Left renal cortex interstitium (tissue), 4 donors: ENCODE measurements around the gene TAF6. TPM values are rescaled to one million over a fixed set of nuclear protein-coding genes. Genes with fewer than 3 reads are reported as not detected.
"Not testable (repeated sequence)": the region's sequence is repeated elsewhere in the genome, so short reads cannot be mapped to it uniquely, and the experiment has no call there.

Source experiments
- DNase-seq, 4 donors: peaks; one replicate each; pipeline ENCODE4 v3.0.0-alpha.2; 2013; ENCODE audit warnings: low read depth in 4 of 4, low spot score in 2 of 4, missing footprints in 1 of 4
- polyA plus RNA-seq, 4 donors: library from polyadenylated mRNA; unstranded; fragments of 120-200 nt; gene quantifications; one replicate each; pipeline ENCODE4 v1.2.1, GENCODE V29; 2013; ENCODE audit not compliant: insufficient read length in 4 of 4

TAF6 gene
- polyA plus RNA-seq, 4 donors: 52.0 to 73.0 (median 58.6) TPM

DNA sequence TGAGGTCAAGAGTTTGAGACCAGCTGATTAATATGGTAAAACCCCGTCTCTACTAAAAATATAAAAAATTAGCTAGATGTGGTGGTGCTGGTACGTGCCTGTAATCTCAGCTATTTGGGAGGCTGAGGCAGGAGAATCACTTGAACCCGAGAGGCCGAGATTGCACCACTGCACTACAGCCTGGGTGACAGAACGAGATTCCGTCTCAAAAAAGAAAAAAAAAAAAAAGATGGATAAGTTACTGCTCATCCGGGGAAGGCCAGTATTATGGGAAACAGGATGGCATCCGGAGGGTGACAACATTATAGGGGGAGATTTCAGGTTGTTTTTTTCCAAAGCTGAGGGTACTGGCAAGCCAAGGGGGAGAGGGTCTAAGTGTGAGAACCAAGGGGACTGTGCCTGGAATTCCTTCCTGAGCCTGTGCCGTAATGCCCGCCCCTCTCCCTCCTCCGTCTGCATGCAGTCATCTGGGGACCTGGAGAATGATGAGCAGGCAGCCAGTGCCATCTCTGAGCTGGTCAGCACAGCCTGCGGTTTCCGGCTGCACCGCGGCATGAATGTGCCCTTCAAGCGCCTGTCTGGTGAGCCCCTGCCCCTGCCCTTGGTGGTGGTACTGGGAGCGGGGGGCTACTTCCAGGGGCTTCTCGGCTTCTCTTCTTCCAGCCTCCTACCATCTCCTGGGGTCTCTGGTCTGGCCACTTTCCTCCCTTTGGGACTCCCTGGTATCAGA is 33.9 kb upstream of the TAF6 start:
- no peak for DNase-seq

DNA sequence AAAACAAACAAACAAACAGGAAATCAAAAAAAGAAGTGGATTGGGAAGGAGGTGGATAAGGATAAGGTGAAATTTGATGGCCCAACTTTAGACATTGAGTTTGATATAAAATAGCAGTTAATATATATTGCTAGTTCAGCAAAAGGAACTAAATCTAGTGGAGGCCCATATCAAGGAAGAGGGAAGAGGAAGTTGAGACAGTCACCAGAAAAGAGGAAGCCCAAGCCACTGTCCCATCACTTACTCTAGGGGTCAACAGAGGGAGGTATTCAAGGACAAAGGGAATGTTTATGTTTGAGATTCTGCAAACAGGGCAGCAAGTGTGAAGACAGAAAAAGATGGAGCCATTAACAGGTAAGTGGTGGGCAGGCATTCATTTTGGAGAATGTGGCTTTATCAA is 33.2 kb upstream of the TAF6 start:
- DNase-seq: no peak

DNA sequence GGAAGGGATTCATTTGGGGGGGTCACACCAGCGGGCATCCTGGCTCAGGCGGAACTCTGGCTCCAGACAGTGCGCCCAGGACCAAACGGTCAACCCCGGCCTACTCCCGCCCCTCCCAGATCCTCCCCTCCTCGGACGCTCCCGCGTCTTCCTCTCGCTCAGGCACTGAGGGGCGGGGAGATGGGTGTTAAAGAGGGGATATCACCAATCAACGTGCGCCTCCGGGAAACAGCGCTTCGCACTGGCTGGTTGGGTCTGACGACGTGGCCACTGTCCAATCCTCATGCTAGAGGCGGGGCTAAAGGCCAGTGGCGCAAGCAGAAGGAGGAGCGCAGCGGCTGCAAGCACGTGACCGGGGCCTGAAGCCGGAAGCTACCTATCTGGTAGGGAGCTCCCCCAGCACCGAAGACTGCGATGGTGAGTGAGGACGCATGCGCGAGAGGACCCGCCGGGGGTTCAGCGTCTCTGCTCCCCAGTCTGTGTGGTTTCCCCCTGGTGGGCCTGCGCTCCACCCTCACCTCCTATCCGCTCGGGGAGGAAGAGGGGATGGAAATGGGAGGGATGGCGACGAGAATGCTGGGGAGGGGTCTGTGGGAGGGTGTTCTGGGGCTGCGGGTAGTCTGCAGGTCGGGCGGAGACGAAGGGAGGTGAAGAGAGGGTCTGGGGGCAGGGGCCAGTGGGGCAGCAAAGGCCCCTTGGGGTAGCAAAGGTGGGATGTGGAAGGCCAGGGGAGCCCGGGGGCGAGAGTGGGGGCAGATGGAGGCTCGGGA is 29.6 kb upstream of the TAF6 start, which contains the start of gene LAMTOR4:
Gene LAMTOR4, plus strand, starts transcription at position 360 of the 770 bp plus-strand sequence. Its CDS starts 55 bp downstream, at position 415.
- DNase-seq: peak; percentile 83 to 99 (median 92)

DNA sequence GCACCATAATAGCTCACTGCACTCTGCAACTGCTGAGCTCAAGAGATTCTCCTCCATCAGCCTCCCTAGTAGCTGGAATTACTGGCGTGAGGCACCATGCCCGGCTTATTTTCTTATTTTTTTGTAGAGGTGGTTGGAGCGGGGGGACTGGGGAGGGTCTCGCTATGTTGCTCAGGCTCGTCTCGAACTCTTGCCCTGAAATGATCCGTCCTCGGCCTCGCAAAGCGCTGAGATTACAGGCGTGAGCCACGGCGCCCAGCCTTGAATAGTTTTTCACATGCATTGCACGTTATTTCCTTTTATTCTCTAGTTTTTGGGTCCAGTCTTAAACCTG is 29.0 kb upstream of the TAF6 start:
- no peak for DNase-seq

DNA sequence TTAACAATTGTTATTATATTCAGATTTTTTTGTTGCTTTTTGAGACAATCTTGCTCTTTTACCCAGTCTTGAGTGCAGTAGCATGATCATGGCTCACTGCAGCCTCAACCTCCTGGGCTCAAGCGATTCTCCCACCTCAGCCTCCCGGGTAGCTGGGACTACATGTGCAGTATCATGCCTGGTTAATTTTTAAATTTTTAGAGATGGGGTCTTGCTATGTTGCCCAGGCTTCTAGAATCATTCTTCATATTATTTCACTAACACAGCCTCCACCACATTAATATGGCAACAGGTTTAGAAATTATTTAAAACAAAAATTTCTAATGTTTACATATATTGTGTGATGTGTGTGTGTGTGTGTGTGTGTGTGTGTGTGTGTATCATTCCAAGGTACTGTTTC is 28.1 kb upstream of the TAF6 start:
- no peak for DNase-seq

DNA sequence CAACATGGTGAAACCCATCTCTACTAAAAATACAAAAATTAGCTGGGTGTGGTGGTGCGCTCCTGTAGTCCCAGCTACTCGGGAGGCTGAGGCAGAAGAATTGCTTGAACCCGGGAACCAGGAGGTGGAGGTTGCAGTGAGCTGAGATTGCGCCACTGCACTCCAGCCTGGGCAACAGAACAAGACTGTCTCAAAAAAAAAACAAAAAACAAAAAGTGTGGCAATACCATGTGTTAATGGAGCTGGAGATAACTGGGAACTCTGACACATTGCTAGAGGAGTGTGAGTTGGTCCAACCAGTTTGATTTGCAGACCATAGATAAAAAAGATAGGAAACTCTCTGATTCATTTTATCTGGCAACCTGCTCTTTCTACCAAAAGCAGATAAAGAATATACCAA is 27.2 kb upstream of the TAF6 start:
- not testable (repeated sequence) for DNase-seq

DNA sequence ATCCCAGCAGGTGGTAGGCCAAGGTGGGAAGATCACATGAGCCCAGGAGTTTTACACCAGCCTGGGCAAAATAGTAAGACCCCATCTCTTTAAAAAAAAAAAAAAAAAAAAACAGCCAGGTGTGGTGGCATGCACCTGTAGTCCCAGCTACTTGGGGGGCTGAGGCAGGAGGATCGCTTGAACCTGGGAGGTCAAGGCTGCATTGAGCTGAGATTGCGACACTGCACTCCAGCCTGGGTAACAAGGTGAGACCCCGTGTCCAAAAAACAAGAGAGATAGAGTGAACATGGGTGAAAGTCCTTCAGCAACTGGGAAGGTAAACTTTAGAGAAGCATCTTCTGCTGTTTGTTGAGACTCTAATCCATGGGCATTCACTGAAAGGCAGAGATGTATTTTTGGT is 23.3 kb upstream of the TAF6 start:
- no peak for DNase-seq

DNA sequence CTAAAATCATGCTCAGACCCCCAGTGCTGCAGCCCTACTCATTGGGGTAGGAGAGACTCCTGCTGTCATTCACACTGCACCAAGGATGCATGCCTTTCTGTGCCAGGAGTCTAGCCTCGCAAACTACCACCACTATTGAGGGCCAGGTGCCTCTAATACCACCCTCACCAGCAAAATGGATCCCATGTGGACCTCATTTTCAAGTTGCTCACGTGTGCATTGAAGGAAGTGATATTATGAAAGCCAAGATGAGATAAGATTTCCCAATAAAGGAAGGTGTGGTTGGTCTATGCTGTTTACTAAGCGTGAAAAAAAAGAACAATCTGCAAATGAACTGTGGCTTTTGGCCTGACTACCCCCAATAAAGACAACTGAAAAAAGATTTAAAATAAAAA is 22.4 kb upstream of the TAF6 start:
- no peak for DNase-seq

DNA sequence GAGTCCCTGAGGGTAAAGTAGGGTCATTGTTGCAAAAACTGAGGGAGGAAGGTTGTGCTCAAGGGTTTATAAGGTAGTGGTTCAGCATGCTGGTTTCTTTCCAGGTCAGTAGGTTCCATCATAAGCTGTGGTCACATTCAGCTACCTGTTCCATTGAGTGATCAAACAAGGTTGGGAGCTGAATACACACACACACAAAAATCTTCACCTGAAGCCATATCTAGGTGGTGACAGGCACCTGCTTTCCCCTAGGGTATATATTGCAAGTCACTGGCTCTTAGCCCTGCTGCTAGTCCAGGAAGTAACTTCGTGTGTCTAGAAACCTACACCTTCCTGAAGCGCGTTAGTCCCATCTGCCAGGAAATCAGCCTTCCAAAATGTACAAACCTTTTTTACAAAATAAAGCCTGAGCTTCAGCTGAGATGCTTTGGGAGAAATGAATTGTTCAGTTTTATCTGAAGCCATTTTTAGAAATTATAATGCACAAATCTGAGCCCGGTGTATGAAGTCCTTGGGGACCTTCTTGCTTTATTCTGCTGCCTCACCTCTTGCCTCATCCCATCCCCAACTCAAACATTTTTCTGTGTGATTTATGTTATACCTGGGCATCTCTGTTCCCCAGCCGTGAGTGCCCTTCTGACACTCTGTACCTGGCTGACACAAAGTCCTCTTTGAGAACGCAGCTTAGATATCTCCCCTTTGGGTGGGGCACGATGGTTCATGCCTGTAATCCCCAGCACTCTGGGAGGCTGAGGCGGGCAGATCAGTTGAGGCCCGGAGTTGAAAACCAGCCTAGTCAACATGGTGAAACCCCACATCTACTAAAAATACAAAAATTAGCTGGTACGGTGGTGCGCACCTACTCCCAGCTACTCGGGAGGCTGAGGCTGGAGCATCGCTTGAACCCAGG is 18.9 kb upstream of the TAF6 start:
- DNase-seq: no peak

DNA sequence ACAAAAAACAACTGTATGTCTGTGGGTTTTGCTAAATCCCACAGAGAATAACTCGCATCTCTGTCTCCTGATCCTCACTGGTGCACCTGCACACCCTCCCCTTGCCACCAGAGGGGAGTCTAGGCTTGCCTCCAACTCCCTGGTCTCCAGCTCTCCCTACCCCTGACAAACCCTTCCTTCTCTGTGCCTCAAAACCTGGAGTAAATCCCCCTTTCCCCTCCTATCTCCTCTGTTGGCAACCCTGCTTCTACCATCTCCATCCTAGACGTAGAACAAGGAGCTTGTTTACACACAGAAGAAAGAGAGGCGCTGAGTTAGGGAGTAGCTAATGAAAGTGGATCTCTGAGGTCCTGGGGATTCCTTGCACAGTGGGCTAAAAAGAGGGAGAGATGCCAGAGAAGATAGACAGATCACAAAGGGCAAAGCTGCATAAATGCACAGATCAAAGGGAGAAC is 13.6 kb upstream of the TAF6 start:
- no peak for DNase-seq

DNA sequence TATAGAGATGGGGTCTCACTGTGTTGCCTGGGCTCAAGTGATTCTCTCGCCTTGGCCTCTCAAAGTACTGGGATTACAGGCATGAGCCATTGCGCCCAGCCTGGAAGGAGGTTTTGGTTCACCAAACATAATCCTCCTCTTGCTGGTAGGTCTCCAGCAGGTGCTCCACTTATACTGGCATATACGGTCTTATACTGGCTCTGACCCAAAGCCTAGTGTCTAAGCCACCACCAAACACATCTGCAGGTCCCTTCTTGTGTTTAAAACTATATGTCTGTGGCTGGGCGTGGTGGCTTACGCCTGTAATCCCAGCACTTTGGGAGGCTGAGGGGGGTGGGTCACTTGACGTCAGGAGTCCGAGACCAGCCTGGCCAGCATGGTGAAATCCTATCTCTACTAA is 13.0 kb upstream of the TAF6 start:
- DNase-seq: no peak

DNA sequence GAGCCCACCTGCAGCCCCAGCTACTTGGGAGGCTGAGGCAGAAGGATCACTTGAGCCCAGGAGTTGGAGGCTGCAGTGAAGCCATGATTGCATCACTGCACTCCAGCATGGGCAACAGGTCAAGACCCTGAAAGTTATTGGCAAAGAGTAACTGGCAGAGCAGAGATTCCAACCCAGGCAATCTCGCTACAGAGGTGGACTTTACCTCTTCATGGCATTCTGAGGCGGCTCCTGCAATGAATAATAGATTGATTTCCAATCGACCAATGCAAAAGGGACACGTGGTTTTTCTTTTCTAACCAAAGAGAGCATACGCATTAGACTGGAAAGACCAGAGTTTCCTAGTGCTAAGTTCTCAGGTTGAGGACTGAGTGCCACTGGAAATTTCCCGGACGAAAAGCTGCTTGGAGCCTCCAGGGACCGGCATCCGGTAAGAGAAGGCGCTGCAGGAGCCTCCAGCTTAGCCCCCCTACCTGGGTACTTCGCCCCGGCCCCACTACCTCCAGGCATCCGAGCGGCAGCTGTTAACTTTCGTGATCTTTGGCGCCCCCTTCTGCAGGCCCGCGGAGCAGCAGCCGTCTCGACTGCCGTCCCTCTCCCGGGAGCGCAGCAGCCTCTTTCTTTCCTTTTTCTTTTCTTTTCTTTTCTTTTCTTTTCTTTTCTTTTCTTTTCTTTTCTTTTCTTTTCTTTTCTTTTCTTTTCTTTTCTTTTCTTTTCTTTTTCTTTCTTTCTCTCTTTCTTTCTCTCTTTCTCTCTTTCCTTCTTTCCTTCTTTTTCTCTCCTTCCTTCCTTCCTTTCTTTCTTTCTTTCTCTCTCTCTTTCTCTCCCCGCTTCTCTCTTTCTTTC is 11.7 kb upstream of the TAF6 start:
- DNase-seq: peak in 1 of 4 donors; percentile 71

DNA sequence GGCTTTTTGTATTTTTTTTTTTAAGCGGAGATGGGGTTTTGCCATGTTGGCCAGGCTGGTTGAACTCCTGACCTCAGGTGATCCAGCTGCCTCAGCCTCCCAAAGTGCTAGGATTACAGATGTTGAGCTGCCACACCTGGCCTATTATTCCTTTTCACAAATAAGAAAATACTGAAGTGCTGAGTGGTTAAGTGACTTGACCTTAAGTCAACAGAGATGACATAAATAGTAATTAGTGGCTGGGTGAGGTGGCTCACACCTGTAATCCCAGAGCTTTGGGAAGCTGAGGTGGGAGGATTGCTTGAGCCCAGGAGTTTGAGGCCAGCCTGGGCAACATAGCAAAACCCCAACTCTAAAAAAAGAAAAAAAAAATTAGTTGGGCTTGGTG is 11.1 kb upstream of the TAF6 start:
- not testable (repeated sequence) for DNase-seq

DNA sequence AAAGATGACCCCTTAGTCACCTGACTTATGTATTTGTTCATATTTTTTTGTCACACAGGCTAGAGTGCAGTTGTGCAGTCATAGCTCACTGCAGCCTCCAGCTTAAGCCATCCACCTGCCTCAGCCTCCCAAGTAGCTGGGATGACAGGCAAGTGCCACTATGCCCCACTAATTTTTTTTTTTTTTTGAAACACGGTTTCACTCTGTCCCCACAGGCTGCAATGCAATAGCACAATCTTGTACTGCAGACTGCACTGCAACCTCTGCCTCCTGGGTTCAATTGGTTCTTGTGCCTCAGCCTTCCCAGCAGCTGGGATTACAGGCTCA is 9.4 kb upstream of the TAF6 start:
- no peak for DNase-seq

DNA sequence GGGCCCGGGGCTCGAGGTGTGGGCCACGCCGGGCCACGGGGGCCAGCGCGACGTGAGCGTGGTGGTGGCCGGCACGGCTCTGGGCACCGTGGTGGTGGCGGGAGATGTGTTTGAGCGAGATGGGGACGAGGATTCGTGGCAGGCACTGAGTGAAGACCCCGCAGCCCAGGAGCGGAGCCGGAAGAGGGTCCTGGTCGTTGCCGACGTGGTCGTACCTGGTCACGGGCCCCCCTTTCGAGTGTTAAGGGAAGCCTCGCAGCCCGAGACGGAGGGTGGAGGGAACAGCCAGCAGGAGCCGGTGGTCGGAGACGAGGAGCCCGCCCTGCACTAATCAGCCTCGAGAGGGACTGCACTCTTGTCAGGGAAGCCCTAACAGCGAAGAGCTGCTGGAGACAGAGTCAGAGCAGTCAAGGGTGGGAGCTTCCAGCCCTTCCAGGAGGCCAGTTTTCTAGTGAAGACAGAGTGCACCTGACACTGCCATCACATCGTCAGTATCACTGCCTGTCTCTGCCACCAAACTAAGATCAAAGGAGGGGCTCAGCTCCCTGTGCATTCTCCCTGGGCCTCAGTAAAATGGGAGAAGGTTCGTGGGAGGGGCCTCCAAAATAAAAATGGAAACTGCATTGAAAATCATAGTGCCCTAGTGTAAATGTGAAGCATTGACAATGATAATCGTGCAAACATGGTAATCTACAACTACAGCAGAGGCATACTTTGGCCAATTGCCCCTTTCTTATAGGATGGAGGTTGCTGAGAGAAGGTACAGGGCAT is 8.9 kb upstream of the TAF6 start:
- DNase-seq: no peak

DNA sequence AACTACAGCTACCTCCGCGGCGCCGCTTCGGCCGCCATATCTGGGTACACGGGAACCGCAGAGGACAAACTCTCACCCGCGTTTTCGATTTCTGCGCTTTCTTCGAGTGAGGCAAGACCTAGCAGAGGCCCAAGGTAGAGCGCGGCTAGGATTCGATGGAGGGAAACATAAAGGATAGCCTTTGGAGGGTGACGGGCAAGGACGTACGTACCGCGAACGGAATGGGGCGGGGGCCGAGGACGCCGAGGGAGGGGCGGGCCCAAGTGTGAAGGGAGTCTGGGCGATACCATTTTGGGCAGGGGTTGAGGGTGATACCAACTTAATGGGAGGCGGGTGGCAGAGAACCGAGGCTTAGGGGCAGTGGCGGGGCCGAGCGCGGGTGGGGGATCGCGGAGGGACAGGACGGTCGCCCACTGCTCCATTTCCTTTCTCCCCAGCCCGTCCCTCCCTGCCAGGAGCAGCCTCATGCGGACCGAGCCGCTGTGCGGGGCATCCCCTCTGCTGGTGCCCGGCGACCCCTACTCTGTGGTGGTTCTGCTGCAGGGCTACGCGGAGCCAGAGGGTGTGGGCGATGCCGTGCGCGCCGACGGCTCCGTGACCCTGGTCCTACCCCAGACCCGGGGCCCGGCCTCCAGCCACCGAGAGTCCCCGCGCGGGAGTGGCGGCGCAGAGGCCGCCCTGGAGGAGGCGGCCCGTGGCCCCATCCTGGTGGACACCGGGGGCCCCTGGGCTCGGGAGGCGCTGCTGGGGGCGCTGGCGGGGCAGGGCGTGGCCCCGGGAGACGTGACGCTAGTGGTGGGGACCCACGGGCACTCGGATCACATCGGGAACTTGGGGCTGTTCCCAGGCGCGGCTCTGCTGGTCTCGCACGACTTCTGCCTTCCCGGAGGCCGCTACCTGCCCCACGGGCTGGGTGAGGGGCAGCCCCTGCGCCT is 8.0 kb upstream of the TAF6 start, which contains the start of gene MBLAC1:
Gene MBLAC1, plus strand, starts transcription at position 37 of the 935 bp plus-strand sequence. Its CDS starts 429 bp downstream, at position 466.
- DNase-seq: peak; percentile 90 to 92 (median 92)

DNA sequence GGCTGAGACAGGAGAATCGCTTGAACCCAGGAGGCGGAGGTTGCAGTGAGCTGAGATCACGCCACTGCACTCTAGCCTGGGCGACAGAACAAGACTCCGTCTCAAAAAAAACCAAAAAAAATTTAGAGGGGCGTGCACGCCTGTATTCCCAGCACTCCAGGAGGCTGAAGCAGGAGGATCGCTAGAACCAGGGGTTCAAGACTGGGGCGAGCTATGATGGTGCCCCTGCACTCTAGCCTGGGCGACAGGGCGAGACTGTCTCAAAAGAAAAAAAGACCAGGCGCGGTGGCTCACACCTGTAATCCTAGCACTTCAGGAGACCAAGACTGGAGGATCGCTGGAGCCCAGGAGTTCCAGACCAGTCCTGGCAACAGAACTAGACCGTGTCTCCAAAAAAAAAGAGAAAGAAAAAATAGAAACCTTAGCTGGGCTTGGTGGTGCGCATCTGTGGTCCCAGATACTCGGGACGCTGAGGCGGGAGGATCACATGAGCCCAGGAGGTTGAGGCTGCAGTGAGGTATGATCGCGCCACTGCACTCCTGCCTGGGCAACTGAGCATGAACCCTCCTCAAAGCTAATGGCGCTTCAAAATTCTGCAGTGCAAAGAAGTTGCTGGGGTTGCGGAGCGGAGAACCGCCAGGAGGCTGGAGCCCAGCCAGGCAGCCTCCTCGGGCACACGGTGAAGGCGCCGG is 7.2 kb upstream of the TAF6 start:
- DNase-seq: no peak
